HepG2 (cell line): Measurements from ENCODE around the gene CHRNA5. TPM values are rescaled to one million over a fixed set of nuclear protein-coding genes. Genes with fewer than 3 reads are reported as not detected.

ENCODE experiments used
- AKNA ChIP-seq: sonication (generic); formaldehyde crosslinking; IDR thresholded peaks from 2 replicates; pipeline ENCODE4 v1.4.0; 2020; ENCODE audit warnings: missing genetic modification reagents, borderline replicate concordance
- ARID3A ChIP-seq: IDR thresholded peaks from 2 replicates; pipeline ENCODE4 v1.6.1; 2012; ENCODE audit warnings: low read depth, low read length, improper control_type of control experiment
- BRF2 ChIP-seq: sonication (generic); formaldehyde crosslinking; IDR thresholded peaks from 2 replicates; pipeline ENCODE4 v1.8.1; 2022; ENCODE audit warnings: mild to moderate bottlenecking, missing genetic modification reagents
- HDAC1 ChIP-seq: sonication (generic); formaldehyde crosslinking; IDR thresholded peaks from 2 replicates; pipeline ENCODE4 v1.5.1; 2020; ENCODE audit warnings: mild to moderate bottlenecking, missing genetic modification reagents
- HES4 ChIP-seq: sonication (generic); formaldehyde crosslinking; IDR thresholded peaks from 2 replicates; pipeline ENCODE4 v1.9.0; 2021; ENCODE audit warnings: mild to moderate bottlenecking, missing genetic modification reagents, borderline replicate concordance
- MAX ChIP-seq: IDR thresholded peaks from 2 replicates; pipeline ENCODE4 v1.6.1; 2012; ENCODE audit warnings: inconsistent platforms
- MAZ ChIP-seq, 2 experiments: sonication (generic) in 1 of 2; formaldehyde crosslinking in 1 of 2; IDR thresholded peaks; 2 replicates each; pipeline versions ENCODE4 v1.5.0 to v1.6.1; 2012 to 2020; ENCODE audit warnings: low read depth in 2 of 2, mild to moderate bottlenecking in 2 of 2, borderline replicate concordance in 1 of 2, improper control_type of control experiment in 1 of 2, low read length in 1 of 2, missing genetic modification reagents in 1 of 2, moderate library complexity in 1 of 2
- MYC ChIP-seq: sonication (generic); formaldehyde crosslinking; IDR thresholded peaks from 2 replicates; pipeline ENCODE4 v1.9.0; 2021; ENCODE audit warnings: missing genetic modification reagents, borderline replicate concordance
- POGZ ChIP-seq: sonication (generic); formaldehyde crosslinking; IDR thresholded peaks from 2 replicates; pipeline ENCODE4 v1.4.0; 2020; ENCODE audit warnings: mild to moderate bottlenecking, missing genetic modification reagents
- SMAD9 ChIP-seq: sonication (generic); formaldehyde crosslinking; IDR thresholded peaks from 2 replicates; pipeline ENCODE4 v1.5.1; 2020; ENCODE audit warnings: mild to moderate bottlenecking, missing genetic modification reagents
- SSRP1 ChIP-seq: IDR thresholded peaks from 2 replicates; pipeline ENCODE4 v1.6.1; 2016; ENCODE audit warnings: control low read depth
- THRA ChIP-seq: sonication (generic); formaldehyde crosslinking; IDR thresholded peaks from 2 replicates; pipeline ENCODE4 v1.4.0; 2020; ENCODE audit warnings: missing genetic modification reagents, borderline replicate concordance
- ZFP82 ChIP-seq: sonication (generic); formaldehyde crosslinking; IDR thresholded peaks from 2 replicates; pipeline ENCODE4 v1.5.1; 2020; ENCODE audit warnings: mild to moderate bottlenecking, missing genetic modification reagents, borderline replicate concordance
- ZMYM4 ChIP-seq: sonication (generic); formaldehyde crosslinking; IDR thresholded peaks from 2 replicates; pipeline ENCODE4 v1.8.1; 2023; ENCODE audit warnings: mild to moderate bottlenecking, missing genetic modification reagents
- ZNF225 ChIP-seq: sonication (generic); formaldehyde crosslinking; IDR thresholded peaks from 2 replicates; pipeline ENCODE4 v1.4.0; 2020; ENCODE audit warnings: mild to moderate bottlenecking, missing genetic modification reagents
- ZNF292 ChIP-seq: sonication (generic); formaldehyde crosslinking; IDR thresholded peaks from 2 replicates; pipeline ENCODE4 v1.8.1; 2022; ENCODE audit warnings: mild to moderate bottlenecking, low read depth, missing genetic modification reagents, borderline replicate concordance
- ZNF747 ChIP-seq: sonication (generic); formaldehyde crosslinking; IDR thresholded peaks from 2 replicates; pipeline ENCODE4 v1.8.1; 2023; ENCODE audit warnings: missing genetic modification reagents, mild to moderate bottlenecking, borderline replicate concordance
- ZSCAN25 ChIP-seq: sonication (generic); formaldehyde crosslinking; IDR thresholded peaks from 2 replicates; pipeline ENCODE4 v1.8.0; 2022; ENCODE audit warnings: mild to moderate bottlenecking, missing genetic modification reagents
- polyA plus RNA-seq, 8 experiments: library from polyadenylated mRNA; depleted of rRNA in 3 of 8; stranded (reverse) in 7 of 8; unstranded in 1 of 8; fragments of >200 nt; fragmentation: Illumina TruSeq in 4 of 8; extraction: Trizol in 4 of 8; gene quantifications; 2 replicates each; pipeline versions ENCODE4 v1.2.1 to v1.2.3, GENCODE V29; 2011 to 2016; ENCODE audit warnings: low read depth in 4 of 8, missing spikeins in 1 of 8, mixed read lengths in 1 of 8; ENCODE audit not compliant: insufficient read depth in 1 of 8
- total RNA-seq, 5 experiments: library from RNA; depleted of rRNA; stranded (reverse); fragments of >200 nt; fragmentation: Illumina TruSeq; extraction: Trizol; gene quantifications; 2 replicates each; pipeline ENCODE4 v1.2.3, GENCODE V29; 2016; ENCODE audit warnings: low read depth in 1 of 5

The CHRNA5 gene
- total and polyA plus RNA-seq, 2 of the 13 experiments (the other 11 are each of a cell fraction or from before 2014, with no cell fraction given): 3.7 to 10.5 TPM

- peak; percentile 53; the same call in 1 of the 2 replicates for TF ChIP-seq ZNF292 (CRISPR knock-in tag)
- TF ChIP-seq SSRP1 (CRISPR knock-in tag): no peak
- no peak for TF ChIP-seq MAZ (IDR thresholded peaks at IDR 0.05; ENCODE audit: borderline replicate concordance, low read depth, low read length)
- TF ChIP-seq MAZ (CRISPR knock-in tag; IDR thresholded peaks at IDR 0.05; ENCODE audit: low read depth): 0 out of 2 replicates have a peak, but pooled peaks have one; percentile 70
- peak; percentile 87 for TF ChIP-seq ZNF747
- peak; percentile 82; the same call in 1 of the 2 replicates for TF ChIP-seq ZNF225
- TF ChIP-seq HES4 (CRISPR knock-in tag): no peak
- 0 out of 2 replicates have a peak, but pooled peaks have one; percentile 24 for TF ChIP-seq ZSCAN25 (CRISPR knock-in tag)
- peak; percentile 24; the same call in 1 of the 2 replicates for TF ChIP-seq ZFP82 (CRISPR knock-in tag)
- TF ChIP-seq HDAC1 (CRISPR knock-in tag): peak; percentile 90
- peak; percentile 92 for TF ChIP-seq MYC (CRISPR knock-in tag)
- peak; percentile 82 for TF ChIP-seq MAX
- 0 out of 2 replicates have a peak, but pooled peaks have one; percentile 16 for TF ChIP-seq POGZ (CRISPR knock-in tag)
- 0 out of 2 replicates have a peak, but pooled peaks have one; percentile 10 for TF ChIP-seq ARID3A
- TF ChIP-seq ZMYM4: peak; percentile 76
- no peak; the same call in 1 of the 2 replicates for TF ChIP-seq BRF2 (CRISPR knock-in tag)
- 0 out of 2 replicates have a peak, but pooled peaks have one; percentile 48 for TF ChIP-seq SMAD9 (CRISPR knock-in tag)
- no peak for TF ChIP-seq AKNA
- TF ChIP-seq THRA (CRISPR knock-in tag): peak; percentile 57; the same call in 1 of the 2 replicates
Measured at GRCh38 chr15:78540141-78540870, 25.0 kb upstream of the CHRNA5 start, which contains the start of gene PSMA4 (continued).
